ENCODE data around the gene DACH1.

DNA sequence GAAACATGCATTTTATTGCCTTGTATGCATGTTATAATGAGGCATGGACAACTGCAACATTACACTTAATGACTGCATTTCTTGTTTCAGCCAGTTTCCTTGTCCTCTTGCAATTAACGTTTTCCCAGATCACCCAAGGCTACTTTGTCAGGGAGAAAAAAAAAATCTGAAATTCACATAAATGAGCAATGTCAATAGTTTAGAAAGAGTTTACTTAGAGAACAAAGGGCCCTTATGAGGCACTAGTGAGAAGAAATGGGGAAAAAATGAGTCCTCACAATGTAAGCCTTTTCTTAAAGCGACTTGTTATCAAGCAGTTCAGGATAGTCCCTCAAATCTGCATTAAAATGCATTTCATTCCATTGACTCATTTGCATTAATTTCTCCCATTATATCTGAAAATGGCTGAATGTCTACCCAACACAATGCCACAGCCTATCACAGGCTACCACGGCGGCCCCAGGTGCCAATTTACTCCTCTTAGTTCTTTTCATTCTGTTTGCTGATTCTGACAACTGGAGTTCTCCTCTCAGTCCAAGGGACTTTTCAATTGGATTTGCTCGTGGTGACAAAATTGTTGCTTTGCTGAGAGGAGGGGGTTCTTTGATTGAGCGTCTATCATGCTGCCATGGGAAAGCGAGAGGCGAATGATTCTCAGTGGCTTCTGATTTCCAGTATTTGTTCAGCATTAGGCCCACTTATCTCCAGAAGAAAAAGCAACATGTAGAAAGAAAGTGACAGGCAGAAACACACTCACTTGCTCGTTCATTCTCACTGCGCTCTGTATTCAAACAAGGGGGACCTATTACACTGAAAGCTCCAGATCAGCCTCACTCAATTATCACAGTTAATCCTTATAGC is 107.1 kb downstream of the DACH1 start:
- TF ChIP-seq, protein P1, sequence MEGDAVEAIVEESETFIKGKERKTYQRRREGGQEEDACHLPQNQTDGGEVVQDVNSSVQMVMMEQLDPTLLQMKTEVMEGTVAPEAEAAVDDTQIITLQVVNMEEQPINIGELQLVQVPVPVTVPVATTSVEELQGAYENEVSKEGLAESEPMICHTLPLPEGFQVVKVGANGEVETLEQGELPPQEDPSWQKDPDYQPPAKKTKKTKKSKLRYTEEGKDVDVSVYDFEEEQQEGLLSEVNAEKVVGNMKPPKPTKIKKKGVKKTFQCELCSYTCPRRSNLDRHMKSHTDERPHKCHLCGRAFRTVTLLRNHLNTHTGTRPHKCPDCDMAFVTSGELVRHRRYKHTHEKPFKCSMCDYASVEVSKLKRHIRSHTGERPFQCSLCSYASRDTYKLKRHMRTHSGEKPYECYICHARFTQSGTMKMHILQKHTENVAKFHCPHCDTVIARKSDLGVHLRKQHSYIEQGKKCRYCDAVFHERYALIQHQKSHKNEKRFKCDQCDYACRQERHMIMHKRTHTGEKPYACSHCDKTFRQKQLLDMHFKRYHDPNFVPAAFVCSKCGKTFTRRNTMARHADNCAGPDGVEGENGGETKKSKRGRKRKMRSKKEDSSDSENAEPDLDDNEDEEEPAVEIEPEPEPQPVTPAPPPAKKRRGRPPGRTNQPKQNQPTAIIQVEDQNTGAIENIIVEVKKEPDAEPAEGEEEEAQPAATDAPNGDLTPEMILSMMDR (conservative IDR thresholded peaks at IDR 0.05 in 1 of 2, IDR thresholded peaks at IDR 0.05 in 1 of 2; ENCODE audit: low read depth in 1 of 2, low read length in 2 of 2), result no peak
- no peak for TF ChIP-seq EZH2 (IDR thresholded peaks at IDR 0.05; ENCODE audit: low read length, missing control alignments)

Data from fibroblast of lung (primary cell).